ENCODE data around the gene ANKH.

Gene ANKH

DNA sequence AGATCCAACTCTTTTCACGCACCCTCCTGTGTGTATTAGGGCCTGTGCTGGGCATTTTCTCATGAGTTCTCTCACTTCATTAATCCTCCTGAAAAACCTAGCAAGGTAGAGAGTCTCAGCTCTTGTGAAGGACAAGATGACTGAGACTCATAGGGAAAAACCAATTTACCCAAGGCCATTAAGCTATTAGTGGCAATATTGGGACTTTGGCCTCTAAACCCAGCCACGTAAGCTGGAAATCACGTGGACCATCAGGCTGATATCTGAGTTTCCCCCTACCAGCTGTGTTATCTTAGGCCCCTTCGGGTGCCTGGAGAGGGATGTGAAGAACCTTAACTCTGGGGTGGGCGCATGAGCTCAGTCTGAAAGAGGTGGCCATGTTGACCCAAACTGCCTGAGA, 80.7 kb downstream of the ANKH start:
- no peak for DNase-seq (ENCODE audit: low spot score)

DNA sequence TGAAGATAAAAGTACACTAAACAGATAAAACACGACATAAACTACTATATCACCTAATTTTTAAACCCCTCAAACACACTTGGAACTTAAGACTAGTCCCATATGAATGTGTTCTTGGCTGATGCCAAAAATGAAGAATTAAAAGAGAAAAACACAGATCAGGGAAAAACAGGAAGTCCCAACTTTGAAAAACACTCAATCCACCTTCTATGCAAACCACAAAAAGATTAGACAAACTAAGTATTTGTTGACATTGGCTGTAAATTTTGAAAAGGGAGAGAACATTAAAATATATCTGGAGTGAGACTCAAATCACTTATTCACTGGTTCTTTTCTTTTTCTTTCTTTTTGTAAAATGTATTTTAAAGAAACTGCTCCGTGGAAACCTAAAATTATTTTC, 81.4 kb downstream of the ANKH start:
- DNase-seq (ENCODE audit: low spot score): no peak

GRCh38 chr5:14787801-14788579, 83.6 kb downstream of the ANKH start:
- DNase-seq (ENCODE audit: low spot score): no peak

GRCh38 chr5:14783691-14784090, 87.9 kb downstream of the ANKH start:
- no peak for DNase-seq (ENCODE audit: low spot score)

GRCh38 chr5:14782591-14782990, 89.0 kb downstream of the ANKH start:
- DNase-seq (ENCODE audit: low spot score): no peak

DNA sequence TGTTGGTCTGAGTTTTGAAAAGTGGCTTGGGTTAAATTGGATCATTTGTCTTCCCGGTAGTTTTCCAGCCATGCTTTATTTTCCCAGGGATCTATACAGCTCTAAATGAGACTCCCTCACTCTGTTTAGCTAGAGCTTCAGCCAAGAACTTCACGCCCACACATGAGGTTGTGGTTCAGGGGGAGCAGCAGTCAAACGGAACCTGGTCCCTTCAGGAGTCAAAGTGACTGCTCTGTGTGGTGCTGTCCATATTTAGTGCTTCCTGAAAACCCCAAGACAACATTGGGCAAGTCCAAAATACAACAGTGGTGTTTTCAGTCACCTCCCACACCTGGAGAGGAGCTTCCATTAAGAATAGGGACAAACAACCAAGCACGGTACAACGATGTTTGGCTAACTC, 90.5 kb downstream of the ANKH start:
- DNase-seq (ENCODE audit: low spot score): no peak

GRCh38 chr5:14779975-14780374, 91.6 kb downstream of the ANKH start:
- DNase-seq (ENCODE audit: low spot score): no peak

GRCh38 chr5:14778792-14779070, 92.8 kb downstream of the ANKH start:
- DNase-seq (ENCODE audit: low spot score): no peak

GRCh38 chr5:14777932-14778791, 93.4 kb downstream of the ANKH start:
- DNase-seq (ENCODE audit: low spot score): no peak

DNA sequence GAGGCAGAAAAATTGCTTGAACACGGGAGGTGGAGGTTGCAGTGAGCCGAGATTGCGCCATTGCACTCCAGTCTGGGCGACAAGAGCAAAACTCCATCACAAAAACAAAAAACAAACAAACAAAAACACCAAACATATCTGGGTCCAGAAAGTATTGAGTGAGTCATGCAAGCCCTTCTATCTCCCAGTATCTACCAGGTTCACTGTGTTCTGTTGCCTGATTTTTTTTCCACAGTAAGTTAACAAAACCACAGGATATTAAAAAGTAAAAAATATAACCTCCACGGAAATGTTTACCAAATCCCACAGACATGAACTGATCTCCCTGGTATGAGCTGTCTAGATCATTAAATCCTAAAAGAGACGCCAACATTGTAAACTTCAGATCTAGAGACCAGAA, 94.4 kb downstream of the ANKH start:
- no peak for DNase-seq (ENCODE audit: low spot score)

- DNase-seq (ENCODE audit: low spot score): no peak
Measured at GRCh38 chr5:14776602-14777001, 95.0 kb downstream of the ANKH start.

DNA sequence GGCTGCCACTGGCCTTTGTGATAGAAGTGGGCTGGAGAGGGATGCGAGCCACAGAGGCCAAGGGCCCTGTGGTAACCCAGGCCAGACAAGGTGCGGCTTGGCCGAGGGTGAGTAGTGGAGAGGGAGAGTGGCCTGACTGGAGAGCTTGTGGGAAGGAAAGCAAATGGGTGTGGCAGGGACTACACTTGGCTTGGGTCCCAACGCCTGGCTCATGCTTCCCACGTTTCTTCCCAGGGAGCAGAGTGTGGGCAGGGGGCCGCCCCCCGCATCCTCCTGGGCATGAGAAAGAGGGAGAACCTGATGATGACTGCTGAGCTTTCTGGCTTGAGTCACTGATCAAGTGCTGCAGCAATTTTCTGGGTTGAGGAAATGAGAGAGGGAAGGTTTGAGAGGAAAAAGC, 95.7 kb downstream of the ANKH start:
- no peak for DNase-seq (ENCODE audit: low spot score)

GRCh38 chr5:14773588-14773987, 98.0 kb downstream of the ANKH start:
- DNase-seq (ENCODE audit: low spot score): no peak

GRCh38 chr5:14771972-14772371, 99.6 kb downstream of the ANKH start:
- DNase-seq (ENCODE audit: low spot score): no peak

DNA sequence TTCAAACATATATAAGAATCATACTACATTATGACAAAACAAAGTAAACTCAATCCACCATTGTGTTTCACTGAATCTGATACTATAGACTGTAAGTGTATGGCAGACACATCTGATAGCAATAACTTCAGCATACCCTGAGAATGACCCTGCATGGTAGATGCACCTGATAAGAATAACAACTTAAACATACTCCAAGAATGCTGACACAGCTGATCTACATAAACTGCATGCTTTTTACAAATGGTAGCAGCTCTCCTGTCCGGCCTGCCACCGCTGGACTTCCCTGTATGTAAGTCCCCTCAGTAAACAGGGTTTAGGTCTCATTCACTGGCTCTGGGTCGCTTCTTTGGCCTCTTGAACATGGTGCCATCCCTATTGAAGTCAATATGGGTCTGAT, 100.4 kb downstream of the ANKH start:
- DNase-seq (ENCODE audit: low spot score): no peak

DNA sequence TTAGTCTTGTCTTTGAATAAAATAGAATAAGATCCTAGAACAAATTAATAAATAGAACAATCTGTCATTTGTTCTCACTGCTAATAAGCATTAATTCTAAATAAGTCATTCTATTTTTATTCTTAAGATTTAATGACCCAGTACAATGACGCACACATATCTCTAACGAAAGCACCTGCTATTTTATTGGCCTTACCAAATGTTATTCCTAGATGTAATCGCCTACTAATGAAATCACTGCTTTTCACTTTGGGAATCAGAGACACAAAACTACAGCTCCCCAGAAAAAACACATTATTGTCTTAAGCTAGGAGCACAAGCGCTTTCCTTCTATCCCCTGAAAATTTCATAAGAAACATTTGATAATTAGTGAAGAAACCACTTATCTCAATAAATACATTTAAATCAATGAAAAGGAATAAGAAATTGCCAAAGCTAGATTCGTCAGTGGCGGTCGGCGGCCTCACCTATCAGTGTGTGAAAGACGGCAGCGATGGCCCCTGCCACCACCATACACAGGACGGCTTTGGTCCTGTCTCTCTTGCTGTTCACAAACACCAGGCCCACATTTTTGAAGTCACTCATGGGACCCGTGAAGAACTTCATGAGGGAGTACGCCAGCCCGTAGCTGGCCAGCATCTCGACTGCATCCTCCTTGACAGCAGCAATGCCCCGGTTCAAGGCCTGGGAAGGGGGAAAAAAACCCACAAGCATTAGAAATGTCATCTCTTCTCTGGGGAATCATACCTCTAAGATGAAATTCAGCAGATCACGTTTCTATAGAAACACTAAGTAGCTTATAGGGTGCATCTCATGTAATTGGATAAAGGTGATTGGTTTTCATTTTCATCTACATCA, 102.8 kb downstream of the ANKH start:
- DNase-seq (ENCODE audit: low spot score): no peak

GRCh38 chr5:14767735-14768507, 103.7 kb downstream of the ANKH start:
- no peak for DNase-seq (ENCODE audit: low spot score)

DNA sequence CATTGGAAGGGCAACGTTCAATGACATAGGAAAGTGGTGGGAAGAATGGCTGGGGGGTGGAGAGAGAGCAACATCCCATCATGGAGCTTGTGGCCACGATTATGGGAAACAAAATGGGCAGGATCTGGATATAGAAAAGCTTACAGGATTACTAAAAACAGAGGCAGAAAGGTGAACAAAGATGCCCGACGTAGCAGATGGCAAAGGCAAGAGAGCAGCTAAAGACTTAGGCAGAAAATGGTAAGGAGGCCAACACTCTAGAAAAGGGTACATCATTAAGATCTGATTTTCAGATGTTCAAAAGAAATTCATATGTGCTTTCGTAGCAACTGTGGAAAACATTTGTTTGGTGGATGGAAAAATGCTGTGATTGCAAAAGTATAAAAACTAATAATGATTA, 104.5 kb downstream of the ANKH start:
- DNase-seq (ENCODE audit: low spot score): no peak

- DNase-seq (ENCODE audit: low spot score): no peak
Measured at GRCh38 chr5:14766584-14766983, 105.0 kb downstream of the ANKH start.

- DNase-seq (ENCODE audit: low spot score): no peak
Measured at GRCh38 chr5:14765587-14765986, 106.0 kb downstream of the ANKH start.

- DNase-seq (ENCODE audit: low spot score): no peak
Measured at GRCh38 chr5:14762549-14763216, 108.9 kb downstream of the ANKH start.

Data from SW480 (cell line).